Liver (tissue), 9 donors: ENCODE results near the gene PTPRN2. TPM values are rescaled to one million over a fixed set of nuclear protein-coding genes. Genes with fewer than 3 reads are reported as not detected.

ENCODE experiments used
- DNase-seq: peaks from one replicate; pipeline ENCODE4 v3.0.0-alpha.2; 2017; ENCODE audit warnings: low spot score
- H3K27ac ChIP-seq, 2 donors: one replicate each; pipeline ENCODE4 v1.7.0; 2013; ENCODE audit warnings: inconsistent platforms in 2 of 2, low read length in 2 of 2, control low read depth in 1 of 2, low read depth in 1 of 2, mild to moderate bottlenecking in 1 of 2
- H3K27me3 ChIP-seq, 4 donors: one replicate each; pipeline versions ENCODE4 v1.6.1 to v1.7.0; 2013; ENCODE audit warnings: low read length in 3 of 4, inconsistent platforms in 1 of 4, mild to moderate bottlenecking in 1 of 4, moderate library complexity in 1 of 4; ENCODE audit not compliant: control insufficient read depth in 4 of 4, insufficient read depth in 4 of 4
- H3K36me3 ChIP-seq, 4 donors: one replicate each; pipeline versions ENCODE4 v1.6.1 to v1.7.0; 2013; ENCODE audit warnings: low read length in 3 of 4, mild to moderate bottlenecking in 3 of 4, low read depth in 1 of 4, moderate library complexity in 1 of 4; ENCODE audit not compliant: control insufficient read depth in 4 of 4, insufficient read depth in 3 of 4
- H3K4me1 ChIP-seq, 4 donors: one replicate each; pipeline versions ENCODE4 v1.6.1 to v1.7.0; 2013; ENCODE audit warnings: low read length in 3 of 4, mild to moderate bottlenecking in 3 of 4, moderate library complexity in 1 of 4; ENCODE audit not compliant: control insufficient read depth in 4 of 4, insufficient read depth in 4 of 4
- H3K4me3 ChIP-seq, 3 donors: one replicate each; pipeline versions ENCODE4 v1.6.1 to v1.7.0; 2013; ENCODE audit warnings: low read length in 3 of 3, control low read depth in 1 of 3, low read depth in 1 of 3, mild to moderate bottlenecking in 1 of 3
- H3K9ac ChIP-seq, 2 donors: one replicate each; pipeline ENCODE4 v1.7.0; 2013; ENCODE audit warnings: low read length in 2 of 2, mild to moderate bottlenecking in 2 of 2, moderate library complexity in 2 of 2, control low read depth in 1 of 2, low read depth in 1 of 2
- H3K9me3 ChIP-seq, 4 donors: one replicate each; pipeline versions ENCODE4 v1.6.1 to v1.7.0; 2013; ENCODE audit warnings: low read length in 3 of 4; ENCODE audit not compliant: control insufficient read depth in 4 of 4
- EGR1 ChIP-seq, 2 donors: IDR thresholded peaks; 2 replicates each; pipeline ENCODE4 v1.6.1; 2016 to 2018; ENCODE audit warnings: antibody characterized with exemption in 2 of 2, low read depth in 2 of 2
- FOXA1 ChIP-seq: IDR thresholded peaks from 2 replicates; pipeline ENCODE4 v1.6.1; 2016; ENCODE audit warnings: antibody characterized with exemption
- GABPA ChIP-seq, 2 donors: IDR thresholded peaks in 1 of 2; conservative IDR thresholded peaks in 1 of 2; 2 replicates each; pipeline ENCODE4 v1.6.1; 2016; ENCODE audit warnings: antibody characterized with exemption in 2 of 2, mild to moderate bottlenecking in 1 of 2, moderate library complexity in 1 of 2
- HNF4A ChIP-seq, 2 donors: conservative IDR thresholded peaks; 2 replicates each; pipeline ENCODE4 v1.6.1; 2016; ENCODE audit warnings: antibody characterized with exemption in 2 of 2, mild to moderate bottlenecking in 2 of 2
- HNF4G ChIP-seq: IDR thresholded peaks from 2 replicates; pipeline ENCODE4 v1.6.1; 2016; ENCODE audit warnings: antibody characterized with exemption
- JUND ChIP-seq, 2 donors: IDR thresholded peaks; 2 replicates each; pipeline ENCODE4 v1.6.1; 2016; ENCODE audit warnings: antibody characterized with exemption in 2 of 2
- NR2F2 ChIP-seq: IDR thresholded peaks from 2 replicates; pipeline ENCODE4 v1.6.1; 2016; ENCODE audit warnings: antibody characterized with exemption
- RAD21 ChIP-seq, 2 donors: IDR thresholded peaks; 2 replicates each; pipeline ENCODE4 v1.6.1; 2016; ENCODE audit warnings: antibody characterized with exemption in 2 of 2, mild to moderate bottlenecking in 2 of 2
- RXRA ChIP-seq, 2 donors: IDR thresholded peaks; 2 replicates each; pipeline ENCODE4 v1.6.1; 2017 to 2018; ENCODE audit warnings: antibody characterized with exemption in 2 of 2, mild to moderate bottlenecking in 1 of 2
- SP1 ChIP-seq: IDR thresholded peaks from 2 replicates; pipeline ENCODE4 v1.6.1; 2018; ENCODE audit warnings: antibody characterized with exemption, mild to moderate bottlenecking
- TAF1 ChIP-seq: conservative IDR thresholded peaks from 2 replicates; pipeline ENCODE4 v1.6.1; 2016; ENCODE audit warnings: antibody characterized with exemption, mild to moderate bottlenecking
- YY1 ChIP-seq: IDR thresholded peaks from 2 replicates; pipeline ENCODE4 v1.6.1; 2016; ENCODE audit warnings: antibody characterized with exemption, mild to moderate bottlenecking
- WGBS: extraction: QIAGEN DNeasy Blood & Tissue Kit; methylation state at CpG from one replicate; pipeline ENCODE4 v1.1.7; 2013; 5-methylcytosine and 5-hydroxymethylcytosine counted together
- polyA plus RNA-seq, 2 donors: library from polyadenylated mRNA; stranded (reverse) in 1 of 2; unstranded in 1 of 2; fragments of 200-250 nt in 1 of 2; fragments of >200 nt in 1 of 2; fragmentation: Nextera tagmentation in 1 of 2; extraction: Ambion mirVana in 1 of 2; gene quantifications; one replicate each; pipeline versions ENCODE4 v1.2.1 to v1.2.3, GENCODE V29; 2013 to 2015
- total RNA-seq, 2 donors: library from RNA; depleted of rRNA; stranded (reverse); fragments of >200 nt; gene quantifications; one replicate each; pipeline ENCODE4 v1.2.3, GENCODE V29; 2014
- TF ChIP-seq, protein P1 (sequence below): fragments of 150-350 bp; IDR thresholded peaks from 2 replicates; pipeline ENCODE4 v1.5.1; 2017; ENCODE audit warnings: improper control_type of control experiment, low read depth, low read length; ENCODE audit not compliant: missing input control
- TF ChIP-seq, protein P2 (sequence below): IDR thresholded peaks from 2 replicates; pipeline ENCODE4 v1.6.1; 2016; ENCODE audit warnings: antibody characterized with exemption
- TF ChIP-seq, protein P3 (sequence below): IDR thresholded peaks from 2 replicates; pipeline ENCODE4 v1.6.1; 2016; ENCODE audit warnings: antibody characterized with exemption, mild to moderate bottlenecking
- TF ChIP-seq, protein P4 (sequence below): IDR thresholded peaks from 2 replicates; pipeline ENCODE4 v1.6.1; 2016; ENCODE audit warnings: antibody characterized with exemption
- TF ChIP-seq, protein P5 (sequence below): IDR thresholded peaks from 2 replicates; pipeline ENCODE4 v1.6.1; 2016; ENCODE audit warnings: antibody characterized with exemption
- donor health status: healthy.
- donor health status: healthy.
- donor health status: healthy.
- donor health status: healthy.
- donor health status: healthy.

The PTPRN2 gene
- total and polyA plus RNA-seq, 4 donors, result 0.75 to 1.9 (median 1.1) TPM

DNA sequence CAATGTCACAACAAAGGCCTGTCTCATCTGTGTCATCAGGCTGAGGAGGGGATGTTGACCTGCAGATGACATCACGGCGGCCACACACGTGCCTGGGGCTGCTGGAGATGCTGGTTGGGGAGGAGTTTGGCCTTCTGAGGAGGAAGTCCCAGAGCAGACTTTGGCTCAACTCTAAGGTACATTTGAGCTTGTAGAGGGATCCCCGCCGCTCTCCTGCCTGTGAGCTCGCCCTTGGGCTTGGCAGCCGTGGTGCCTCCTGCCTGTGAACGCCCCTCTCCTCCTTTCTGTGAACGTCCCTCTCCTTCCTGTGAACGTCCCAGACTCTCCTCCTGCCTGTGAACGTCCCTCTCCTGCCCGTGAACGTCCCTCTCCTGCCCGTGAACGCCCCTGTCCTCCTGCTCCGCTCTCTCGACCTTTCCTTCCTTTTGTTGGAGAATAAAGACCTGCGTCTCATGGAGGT is 1074.4 kb downstream of the PTPRN2 start:
- 64% methylated on average over 18 of the region's 18 CpGs for WGBS
- Histone ChIP-seq H3K9ac (no peak overlapping the region), H3K36me3 (no peaks in the 10 kb centered on the region), H3K27me3 (no peaks in the 10 kb centered on the region), H3K9me3 (peaks cover 0 to 2% (median 0%) of the 10 kb centered on the region in 4 donors), H3K4me3 (no peak overlapping the region), H3K27ac (no peak overlapping the region), H3K4me1 (no peaks in the 10 kb centered on the region)
- TF ChIP-seq RXRA (IDR thresholded peaks at IDR 0.05) (no peak), TAF1 (no peak), RAD21 (IDR thresholded peaks at IDR 0.05) (no peak), SP1 (no peak), JUND (IDR thresholded peaks at IDR 0.05) (no peak), EGR1 (IDR thresholded peaks at IDR 0.05; ENCODE audit: low read depth in 2 of 2) (no peak), FOXA1 (no peak), HNF4G (no peak), GABPA (IDR thresholded peaks at IDR 0.05 in 1 of 2, conservative IDR thresholded peaks at IDR 0.05 in 1 of 2) (no peak), YY1 (no peak)
- TF ChIP-seq, protein P1, sequence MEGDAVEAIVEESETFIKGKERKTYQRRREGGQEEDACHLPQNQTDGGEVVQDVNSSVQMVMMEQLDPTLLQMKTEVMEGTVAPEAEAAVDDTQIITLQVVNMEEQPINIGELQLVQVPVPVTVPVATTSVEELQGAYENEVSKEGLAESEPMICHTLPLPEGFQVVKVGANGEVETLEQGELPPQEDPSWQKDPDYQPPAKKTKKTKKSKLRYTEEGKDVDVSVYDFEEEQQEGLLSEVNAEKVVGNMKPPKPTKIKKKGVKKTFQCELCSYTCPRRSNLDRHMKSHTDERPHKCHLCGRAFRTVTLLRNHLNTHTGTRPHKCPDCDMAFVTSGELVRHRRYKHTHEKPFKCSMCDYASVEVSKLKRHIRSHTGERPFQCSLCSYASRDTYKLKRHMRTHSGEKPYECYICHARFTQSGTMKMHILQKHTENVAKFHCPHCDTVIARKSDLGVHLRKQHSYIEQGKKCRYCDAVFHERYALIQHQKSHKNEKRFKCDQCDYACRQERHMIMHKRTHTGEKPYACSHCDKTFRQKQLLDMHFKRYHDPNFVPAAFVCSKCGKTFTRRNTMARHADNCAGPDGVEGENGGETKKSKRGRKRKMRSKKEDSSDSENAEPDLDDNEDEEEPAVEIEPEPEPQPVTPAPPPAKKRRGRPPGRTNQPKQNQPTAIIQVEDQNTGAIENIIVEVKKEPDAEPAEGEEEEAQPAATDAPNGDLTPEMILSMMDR, result no peak
- TF ChIP-seq, protein P2, sequence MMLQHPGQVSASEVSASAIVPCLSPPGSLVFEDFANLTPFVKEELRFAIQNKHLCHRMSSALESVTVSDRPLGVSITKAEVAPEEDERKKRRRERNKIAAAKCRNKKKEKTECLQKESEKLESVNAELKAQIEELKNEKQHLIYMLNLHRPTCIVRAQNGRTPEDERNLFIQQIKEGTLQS, result no peak
- TF ChIP-seq, protein P3, sequence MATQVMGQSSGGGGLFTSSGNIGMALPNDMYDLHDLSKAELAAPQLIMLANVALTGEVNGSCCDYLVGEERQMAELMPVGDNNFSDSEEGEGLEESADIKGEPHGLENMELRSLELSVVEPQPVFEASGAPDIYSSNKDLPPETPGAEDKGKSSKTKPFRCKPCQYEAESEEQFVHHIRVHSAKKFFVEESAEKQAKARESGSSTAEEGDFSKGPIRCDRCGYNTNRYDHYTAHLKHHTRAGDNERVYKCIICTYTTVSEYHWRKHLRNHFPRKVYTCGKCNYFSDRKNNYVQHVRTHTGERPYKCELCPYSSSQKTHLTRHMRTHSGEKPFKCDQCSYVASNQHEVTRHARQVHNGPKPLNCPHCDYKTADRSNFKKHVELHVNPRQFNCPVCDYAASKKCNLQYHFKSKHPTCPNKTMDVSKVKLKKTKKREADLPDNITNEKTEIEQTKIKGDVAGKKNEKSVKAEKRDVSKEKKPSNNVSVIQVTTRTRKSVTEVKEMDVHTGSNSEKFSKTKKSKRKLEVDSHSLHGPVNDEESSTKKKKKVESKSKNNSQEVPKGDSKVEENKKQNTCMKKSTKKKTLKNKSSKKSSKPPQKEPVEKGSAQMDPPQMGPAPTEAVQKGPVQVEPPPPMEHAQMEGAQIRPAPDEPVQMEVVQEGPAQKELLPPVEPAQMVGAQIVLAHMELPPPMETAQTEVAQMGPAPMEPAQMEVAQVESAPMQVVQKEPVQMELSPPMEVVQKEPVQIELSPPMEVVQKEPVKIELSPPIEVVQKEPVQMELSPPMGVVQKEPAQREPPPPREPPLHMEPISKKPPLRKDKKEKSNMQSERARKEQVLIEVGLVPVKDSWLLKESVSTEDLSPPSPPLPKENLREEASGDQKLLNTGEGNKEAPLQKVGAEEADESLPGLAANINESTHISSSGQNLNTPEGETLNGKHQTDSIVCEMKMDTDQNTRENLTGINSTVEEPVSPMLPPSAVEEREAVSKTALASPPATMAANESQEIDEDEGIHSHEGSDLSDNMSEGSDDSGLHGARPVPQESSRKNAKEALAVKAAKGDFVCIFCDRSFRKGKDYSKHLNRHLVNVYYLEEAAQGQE, result no peak
- TF ChIP-seq, protein P4, sequence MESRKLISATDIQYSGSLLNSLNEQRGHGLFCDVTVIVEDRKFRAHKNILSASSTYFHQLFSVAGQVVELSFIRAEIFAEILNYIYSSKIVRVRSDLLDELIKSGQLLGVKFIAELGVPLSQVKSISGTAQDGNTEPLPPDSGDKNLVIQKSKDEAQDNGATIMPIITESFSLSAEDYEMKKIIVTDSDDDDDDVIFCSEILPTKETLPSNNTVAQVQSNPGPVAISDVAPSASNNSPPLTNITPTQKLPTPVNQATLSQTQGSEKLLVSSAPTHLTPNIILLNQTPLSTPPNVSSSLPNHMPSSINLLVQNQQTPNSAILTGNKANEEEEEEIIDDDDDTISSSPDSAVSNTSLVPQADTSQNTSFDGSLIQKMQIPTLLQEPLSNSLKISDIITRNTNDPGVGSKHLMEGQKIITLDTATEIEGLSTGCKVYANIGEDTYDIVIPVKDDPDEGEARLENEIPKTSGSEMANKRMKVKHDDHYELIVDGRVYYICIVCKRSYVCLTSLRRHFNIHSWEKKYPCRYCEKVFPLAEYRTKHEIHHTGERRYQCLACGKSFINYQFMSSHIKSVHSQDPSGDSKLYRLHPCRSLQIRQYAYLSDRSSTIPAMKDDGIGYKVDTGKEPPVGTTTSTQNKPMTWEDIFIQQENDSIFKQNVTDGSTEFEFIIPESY, result no peak
- DNase-seq, result no peak

DNA sequence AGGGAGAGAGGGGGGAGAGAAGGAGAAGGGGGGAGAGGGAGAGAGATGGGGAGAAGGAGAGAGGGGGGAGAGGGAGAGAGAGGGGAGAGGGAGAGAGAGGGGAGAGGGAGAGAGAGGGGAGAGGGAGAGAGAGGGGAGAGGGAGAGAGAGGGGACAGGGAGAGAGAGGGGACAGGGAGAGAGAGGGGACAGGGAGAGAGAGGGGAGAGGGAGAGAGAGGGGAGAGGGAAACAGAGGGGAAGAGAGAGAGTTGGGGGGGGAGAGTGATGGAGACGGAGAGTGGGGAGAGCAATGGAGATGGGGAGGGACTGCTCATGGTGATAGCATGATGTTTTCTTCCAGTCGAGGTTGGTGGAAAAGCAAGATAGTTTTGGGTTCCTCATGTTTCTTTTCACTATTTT is 1078.4 kb downstream of the PTPRN2 start:
- H3K4me3 ChIP-seq, result no peak overlapping the region
- H3K27ac ChIP-seq, result no peak overlapping the region
- TF ChIP-seq, protein P3, result no peak
- TF ChIP-seq HNF4A (conservative IDR thresholded peaks at IDR 0.05) (no peak), JUND (IDR thresholded peaks at IDR 0.05) (no peak), SP1 (no peak), GABPA (IDR thresholded peaks at IDR 0.05 in 1 of 2, conservative IDR thresholded peaks at IDR 0.05 in 1 of 2) (no peak), RXRA (IDR thresholded peaks at IDR 0.05) (no peak), NR2F2 (no peak), TAF1 (no peak), EGR1 (IDR thresholded peaks at IDR 0.05; ENCODE audit: low read depth in 2 of 2) (no peak), FOXA1 (no peak), YY1 (no peak)
- TF ChIP-seq, protein P2, result no peak
- TF ChIP-seq, protein P5, sequence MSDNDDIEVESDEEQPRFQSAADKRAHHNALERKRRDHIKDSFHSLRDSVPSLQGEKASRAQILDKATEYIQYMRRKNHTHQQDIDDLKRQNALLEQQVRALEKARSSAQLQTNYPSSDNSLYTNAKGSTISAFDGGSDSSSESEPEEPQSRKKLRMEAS, result no peak
- TF ChIP-seq, protein P1, result no peak
- H3K27me3 ChIP-seq, result no peaks in the 10 kb centered on the region
- 76% methylated on average over 2 of the region's 2 CpGs for WGBS
- H3K4me1 ChIP-seq, result peaks cover 0 to 10% (median 4%) of the 10 kb centered on the region in 4 donors
- H3K9ac ChIP-seq, result no peak overlapping the region
- DNase-seq, result no peak
- peaks cover 0 to 2% (median 0%) of the 10 kb centered on the region in 4 donors for H3K9me3 ChIP-seq
- H3K36me3 ChIP-seq, result no peaks in the 10 kb centered on the region
